ENCODE measurements around the gene HCRT.
"Not testable (repeated sequence)": the region's sequence is repeated elsewhere in the genome, so short reads cannot be mapped to it uniquely, and the experiment has no call there.

Gene HCRT

GRCh38 chr17:42179335-42179734 is 5.9 kb downstream of the HCRT start:
- DNase-seq, result no peak

DNA sequence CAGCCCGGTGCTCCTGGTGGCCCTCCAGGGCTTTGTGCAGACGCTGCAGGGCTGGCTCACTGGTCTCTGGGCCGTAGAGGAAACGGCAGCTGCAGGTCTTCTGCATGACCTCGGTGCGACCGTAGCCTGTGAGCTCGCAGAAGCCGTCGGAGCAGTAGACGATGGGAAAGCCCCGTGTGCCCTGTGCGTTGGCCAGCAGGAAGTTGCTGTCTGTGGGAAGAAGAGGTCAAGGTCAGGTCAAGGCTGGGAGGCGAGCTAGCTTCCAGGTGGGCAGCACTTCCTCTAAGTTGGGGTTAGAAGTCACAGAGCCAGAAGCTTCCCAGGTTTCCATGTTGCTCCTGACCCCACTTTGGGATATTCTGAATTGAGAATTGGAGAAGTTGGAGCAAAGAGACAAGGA is 6.4 kb downstream of the HCRT start:
- DNase-seq, result no peak

- DNase-seq, result no peak
These were observed 7.6 kb downstream of the HCRT start for GRCh38 chr17:42177684-42178083.

GRCh38 chr17:42174126-42174783 is 11.0 kb downstream of the HCRT start:
- no peak for DNase-seq

- DNase-seq, result no peak
These were observed 13.4 kb downstream of the HCRT start for GRCh38 chr17:42171831-42172230.

DNA sequence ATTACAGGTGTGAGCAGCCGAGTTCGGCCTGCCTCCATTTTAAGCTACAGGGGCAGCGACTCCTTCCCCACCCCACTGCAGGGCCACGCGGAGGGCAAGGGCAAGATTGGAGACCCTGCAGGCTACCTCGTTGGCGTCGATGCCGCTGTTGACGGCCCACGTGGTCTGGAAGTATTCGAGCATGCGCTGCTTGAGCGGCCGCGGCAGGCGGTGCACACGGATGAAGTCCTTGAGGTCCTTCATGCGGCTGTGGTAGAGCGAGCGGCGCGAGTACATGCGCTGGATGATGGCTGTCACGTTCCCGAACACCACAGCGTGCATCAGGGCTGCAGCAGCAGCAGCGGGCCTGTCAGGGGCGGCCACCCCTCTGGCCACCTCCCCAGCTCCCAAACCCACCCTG is 15.9 kb downstream of the HCRT start:
- DNase-seq, result no peak

- DNase-seq, result no peak
These were observed 17.4 kb downstream of the HCRT start for GRCh38 chr17:42167807-42168206.

GRCh38 chr17:42166196-42166763 is 19.0 kb downstream of the HCRT start:
- no peak for DNase-seq

GRCh38 chr17:42165751-42166150 is 19.5 kb downstream of the HCRT start:
- DNase-seq, result no peak

DNA sequence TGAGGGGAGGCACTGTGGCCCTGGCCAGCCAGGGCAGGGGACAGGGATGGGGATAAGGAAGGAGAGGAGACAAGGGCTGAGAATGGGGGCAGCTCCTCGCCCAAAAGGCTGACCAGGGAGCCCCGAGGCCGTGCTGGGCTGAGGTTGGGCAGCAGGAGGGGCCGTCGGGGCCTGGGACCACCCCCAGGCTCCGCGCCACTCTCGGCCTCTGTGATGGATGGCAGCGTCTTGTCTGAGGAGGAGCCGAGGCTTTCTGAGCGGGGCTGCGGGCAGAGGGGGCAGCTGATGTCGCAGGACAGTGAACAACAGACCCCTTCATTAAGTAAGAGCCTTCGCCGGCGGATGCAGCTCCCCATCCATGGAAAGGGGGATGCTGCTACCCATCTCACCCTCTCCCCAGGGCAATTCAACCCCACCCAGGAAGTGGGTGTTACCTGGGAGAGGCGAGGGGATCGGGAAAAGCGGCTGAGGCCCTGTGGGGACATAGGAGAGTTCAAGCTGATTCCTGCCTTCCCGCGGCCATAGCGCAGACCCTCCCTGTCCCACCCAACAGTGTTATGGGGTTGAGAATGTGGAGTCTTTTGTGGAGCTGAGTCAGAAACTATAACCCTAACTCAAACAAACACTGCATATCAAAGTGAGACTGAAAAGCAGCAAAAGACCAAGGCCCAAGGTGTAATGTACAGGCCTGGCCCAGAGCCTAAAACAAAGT is 21.4 kb downstream of the HCRT start:
- DNase-seq, result no peak

DNA sequence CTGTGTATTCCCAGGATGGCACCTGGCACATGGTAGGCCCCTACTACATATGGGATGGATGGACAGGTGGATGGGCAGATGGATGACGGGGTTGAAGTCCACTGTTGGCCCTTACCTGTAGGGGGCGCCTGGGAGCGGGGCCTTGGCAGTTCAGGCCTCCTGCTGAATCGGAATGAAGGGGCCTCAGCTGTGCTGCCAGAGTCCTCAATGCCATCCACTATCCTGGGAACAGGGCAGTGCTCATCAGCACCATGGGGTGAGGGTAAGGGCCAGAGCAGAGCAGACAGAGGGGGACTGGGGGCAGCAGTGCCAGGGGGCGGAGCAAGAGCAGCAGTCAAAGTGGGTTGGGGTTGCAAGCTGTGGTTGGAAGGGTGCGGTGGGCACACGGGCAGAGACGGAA is 22.1 kb downstream of the HCRT start:
- DNase-seq, result no peak

- DNase-seq, result no peak
These were observed 24.7 kb downstream of the HCRT start for GRCh38 chr17:42160531-42160910.

- DNase-seq, result no peak
These were observed 25.3 kb downstream of the HCRT start for GRCh38 chr17:42159796-42160530.

DNA sequence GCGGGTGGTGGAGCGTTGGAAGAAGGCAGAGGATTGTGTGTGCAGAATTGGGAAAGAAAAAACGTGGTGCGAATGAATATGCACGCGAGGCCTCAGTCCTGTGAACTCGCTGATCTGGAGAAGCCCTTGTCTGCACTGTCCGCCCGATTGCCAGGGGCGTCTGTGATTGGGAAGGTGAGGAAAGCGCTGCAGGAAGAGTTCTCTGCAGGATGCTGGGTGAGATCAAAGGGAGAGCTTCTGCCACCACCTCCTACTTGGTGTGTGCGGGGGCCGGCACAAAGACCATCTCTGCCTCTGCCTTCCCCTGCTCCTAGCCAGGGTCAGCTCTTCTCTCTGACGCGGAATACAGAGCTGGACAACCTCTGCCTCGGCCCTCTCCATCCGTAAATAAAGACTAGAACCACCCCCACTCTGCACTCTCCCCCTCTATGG is 29.6 kb downstream of the HCRT start:
- no peak for DNase-seq

GRCh38 chr17:42153919-42154742 is 31.1 kb downstream of the HCRT start:
- DNase-seq, result no peak

- no peak for DNase-seq
These were observed 38.2 kb downstream of the HCRT start for GRCh38 chr17:42146911-42147607.

GRCh38 chr17:42143138-42143537 is 42.1 kb downstream of the HCRT start:
- not testable (repeated sequence) for DNase-seq

GRCh38 chr17:42142371-42142896 is 42.8 kb downstream of the HCRT start:
- DNase-seq, result no peak

DNA sequence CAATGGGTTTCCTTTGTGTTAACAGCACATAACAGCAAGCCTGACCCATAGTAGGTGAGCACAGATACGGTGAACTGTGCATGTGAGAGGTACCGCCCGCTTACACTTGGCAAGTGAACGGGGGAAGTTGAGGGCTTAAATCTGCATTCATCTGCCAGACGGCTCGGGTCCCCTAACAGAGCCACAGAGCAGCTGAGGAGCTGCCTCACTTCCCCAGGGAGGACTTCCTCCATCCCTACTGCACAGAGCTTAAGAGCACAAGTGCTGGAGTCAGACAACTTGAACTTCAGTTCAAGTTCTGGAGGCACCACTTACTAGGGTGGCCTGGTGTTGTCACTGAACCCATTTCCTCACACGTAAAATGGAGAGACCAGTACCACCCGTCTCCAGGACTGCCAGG is 43.9 kb downstream of the HCRT start:
- DNase-seq, result no peak

- not testable (repeated sequence) for DNase-seq
These were observed 44.6 kb downstream of the HCRT start for GRCh38 chr17:42140690-42141089.

DNA sequence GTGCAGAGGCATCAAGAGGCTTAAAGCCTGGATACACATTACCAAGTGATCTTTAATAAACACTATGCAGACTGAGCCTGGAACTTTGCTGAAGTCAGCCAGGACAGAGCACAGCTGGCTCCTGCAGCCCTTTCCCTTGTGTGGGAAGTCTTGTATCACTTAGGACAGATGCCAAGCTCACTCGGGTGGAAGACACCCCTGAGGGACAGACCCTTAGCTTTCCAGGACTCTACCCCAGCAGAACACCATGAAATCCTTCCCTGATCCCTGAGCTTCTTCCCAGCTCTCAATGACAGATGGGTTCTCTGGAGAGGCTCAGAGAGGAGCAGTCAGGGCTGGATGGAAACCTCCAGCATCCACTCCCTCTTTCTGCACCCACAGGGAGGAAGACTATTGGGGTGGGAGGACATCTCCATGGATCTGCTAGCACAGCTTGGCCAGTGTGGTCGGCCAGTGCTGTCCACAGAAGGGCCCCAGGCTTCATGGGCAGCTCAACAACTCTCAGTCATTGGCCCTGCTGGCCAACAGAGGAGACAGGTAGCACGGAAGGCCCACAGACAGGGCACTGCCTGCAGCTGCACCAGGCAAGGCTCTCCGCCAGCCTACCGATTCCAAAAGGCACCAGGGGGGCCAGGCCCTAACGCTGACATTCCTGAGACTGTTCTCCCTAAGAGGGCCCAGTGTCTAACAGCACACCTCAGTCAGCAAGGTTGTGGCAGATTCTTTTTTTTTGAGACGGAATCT is 46.3 kb downstream of the HCRT start:
- no peak for DNase-seq

Data from NCI-H510A (cell line).